Epithelial cell of esophagus (primary cell): ENCODE data around the gene EML2.
"Not testable (repeated sequence)": the region's sequence is repeated elsewhere in the genome, so short reads cannot be mapped to it uniquely, and the experiment has no call there.

Experiments
- DNase-seq: peaks from one replicate; pipeline ENCODE4 v3.0.0; 2010; ENCODE audit warnings: low read depth
- H3K4me3 ChIP-seq: 2 replicates; pipeline ENCODE4 v1.5.1; 2011; ENCODE audit warnings: mild to moderate bottlenecking, low read length, control low read depth
- CTCF ChIP-seq: IDR thresholded peaks from 2 replicates; pipeline ENCODE4 v1.5.1; 2011; ENCODE audit warnings: low read depth, mild to moderate bottlenecking, low read length, control low read depth, inconsistent platforms; ENCODE audit not compliant: insufficient read depth; ENCODE audit errors: missing control alignments

Gene EML2

GRCh38 chr19:45615795-45616703 lies 23.1 kb downstream of the EML2 start:
- no peak for TF ChIP-seq CTCF
- H3K4me3 ChIP-seq, result no peak overlapping the region
- DNase-seq, result peak; percentile 97

- DNase-seq, H3K4me3 ChIP-seq: not testable (repeated sequence)
Measured at GRCh38 chr19:45615056-45615455, 24.1 kb downstream of the EML2 start.

GRCh38 chr19:45613926-45614725 lies 25.1 kb downstream of the EML2 start:
- DNase-seq, result peak; percentile 96
- TF ChIP-seq CTCF, result no peak
- H3K4me3 ChIP-seq, result no peak overlapping the region

GRCh38 chr19:45608948-45609347 lies 30.2 kb downstream of the EML2 start:
- no peak for DNase-seq
- no peak for TF ChIP-seq CTCF
- H3K4me3 ChIP-seq, result no peak overlapping the region

- peak; percentile 61 for DNase-seq
- H3K4me3 ChIP-seq, result no peak overlapping the region
- peak; percentile 92 for TF ChIP-seq CTCF
Measured at GRCh38 chr19:45607071-45608029, 31.8 kb downstream of the EML2 start.

GRCh38 chr19:45601524-45602374 lies 37.4 kb downstream of the EML2 start, which contains the start of gene GPR4:
Gene GPR4 (minus strand): TSS chr19:45602212. CDS start chr19:45591866, 10,346 bp downstream.
- no peak for TF ChIP-seq CTCF
- DNase-seq, result no peak
- H3K4me3 ChIP-seq, result no peak within 1 kb of the TSS
